PC-3 (cell line): ENCODE data around the gene VPS37B. TPM values are rescaled to one million over a fixed set of nuclear protein-coding genes. Genes with fewer than 3 reads are reported as not detected.

ENCODE experiments used
- ATAC-seq: fragments of 200-7000 bp; cut with Tn5 transposase; 2 replicates; pipeline ENCODE4 v1.9.1; 2020; ENCODE audit warnings: mild to moderate bottlenecking, moderate library complexity
- BruUV-seq: library from RNA; stranded (reverse); fragments of 400-500 nt; replicated peaks from 2 replicates; lab custom pipeline; 2021; lab: Mats Ljungman, UMichigan
- CTCF ChIA-PET: fragments of 300-600 bp; sonication (Branson Sonifier 250); formaldehyde crosslinking; loops from one replicate; lab custom pipeline; 2022; ENCODE audit warnings: antibody characterized with exemption; lab: Charles Lee
- POLR2A ChIA-PET: fragments of 300-600 bp; sonication (Branson Sonifier 250); formaldehyde crosslinking; loops from one replicate; lab custom pipeline; 2022; ENCODE audit warnings: antibody characterized with exemption; ENCODE audit not compliant: unreplicated experiment; lab: Charles Lee
- DNase-seq: peaks from one replicate; pipeline ENCODE4 v3.0.0-alpha.2; 2015
- H2AFZ ChIP-seq: fragments of 300-600 bp; sonication (generic); 2 replicates; pipeline ENCODE4 v1.6.0; 2016; ENCODE audit warnings: antibody characterized with exemption, low read length
- H3F3A ChIP-seq: fragments of 300-600 bp; sonication (generic); one replicate; pipeline ENCODE4 v1.6.0; 2017; ENCODE audit warnings: antibody characterized with exemption, low read length, control low read depth, mild to moderate bottlenecking; ENCODE audit not compliant: unreplicated experiment
- H3K27ac ChIP-seq: fragments of 300-600 bp; sonication (generic); 2 replicates; pipeline ENCODE4 v1.5.1; 2016; ENCODE audit warnings: mild to moderate bottlenecking, low read length
- H3K27me3 ChIP-seq: fragments of 300-600 bp; sonication (generic); 2 replicates; pipeline ENCODE4 v1.6.1; 2016; ENCODE audit warnings: low read length, mixed read lengths
- H3K36me3 ChIP-seq: fragments of 300-600 bp; sonication (generic); 2 replicates; pipeline ENCODE4 v1.6.1; 2016; ENCODE audit warnings: low read depth, mixed run types, low read length, mixed read lengths
- H3K4me1 ChIP-seq: fragments of 300-600 bp; sonication (generic); 2 replicates; pipeline ENCODE4 v1.5.1; 2016; ENCODE audit warnings: low read length; ENCODE audit not compliant: insufficient read depth
- H3K4me2 ChIP-seq: fragments of 300-600 bp; sonication (generic); 2 replicates; pipeline ENCODE4 v1.6.0; 2016; ENCODE audit warnings: low read length
- H3K4me3 ChIP-seq: fragments of 300-600 bp; sonication (generic); 2 replicates; pipeline ENCODE4 v1.5.1; 2016; ENCODE audit warnings: mild to moderate bottlenecking, low read length, mixed read lengths
- H3K79me2 ChIP-seq: fragments of 300-600 bp; sonication (generic); 2 replicates; pipeline ENCODE4 v1.6.1; 2017; ENCODE audit warnings: low read length, mixed read lengths
- H3K9ac ChIP-seq: fragments of 300-600 bp; sonication (generic); 2 replicates; pipeline ENCODE4 v1.6.0; 2016; ENCODE audit warnings: mild to moderate bottlenecking, low read length
- H3K9me2 ChIP-seq: fragments of 300-600 bp; sonication (generic); replicated peaks from 2 replicates; pipeline ENCODE4 v1.6.1; 2016; ENCODE audit warnings: mixed run types, low read length, mixed read lengths
- H3K9me3 ChIP-seq: fragments of 300-600 bp; sonication (generic); 2 replicates; pipeline ENCODE4 v1.6.1; 2016; ENCODE audit warnings: low read length, mixed read lengths
- H4K20me1 ChIP-seq: fragments of 300-600 bp; sonication (generic); 2 replicates; pipeline ENCODE4 v1.6.1; 2016; ENCODE audit warnings: low read length, mixed read lengths
- EZH2 ChIP-seq: fragments of 300-600 bp; sonication (generic); IDR thresholded peaks from one replicate; pipeline ENCODE4 v1.6.1; 2017; ENCODE audit warnings: antibody characterized with exemption, mild to moderate bottlenecking, low read length; ENCODE audit not compliant: unreplicated experiment
- EZH2phosphoT487 ChIP-seq: fragments of 300-600 bp; sonication (generic); IDR thresholded peaks from 2 replicates; pipeline ENCODE4 v1.6.1; 2018; ENCODE audit warnings: mild to moderate bottlenecking, antibody characterized with exemption, low read length, borderline replicate concordance
- intact Hi-C: fragments of 100-400 bp; cut with micrococcal nuclease; formaldehyde crosslinking; loops from 2 replicates; pipeline ENCODE4 v1.9.0; 2023
- total RNA-seq: library from RNA; depleted of rRNA; stranded (reverse); fragments of >200 nt; gene quantifications from 2 replicates; pipeline ENCODE4 v1.2.3, GENCODE V29; 2014
- TF ChIP-seq, protein P1 (sequence below): fragments of 300-600 bp; sonication (generic); conservative IDR thresholded peaks from 2 replicates; pipeline ENCODE4 v1.5.1; 2017; ENCODE audit warnings: antibody characterized with exemption, low read depth, mild to moderate bottlenecking, low read length

Gene VPS37B
- total RNA-seq, 1 experiment from 2014 or later: 74.3 TPM

DNA sequence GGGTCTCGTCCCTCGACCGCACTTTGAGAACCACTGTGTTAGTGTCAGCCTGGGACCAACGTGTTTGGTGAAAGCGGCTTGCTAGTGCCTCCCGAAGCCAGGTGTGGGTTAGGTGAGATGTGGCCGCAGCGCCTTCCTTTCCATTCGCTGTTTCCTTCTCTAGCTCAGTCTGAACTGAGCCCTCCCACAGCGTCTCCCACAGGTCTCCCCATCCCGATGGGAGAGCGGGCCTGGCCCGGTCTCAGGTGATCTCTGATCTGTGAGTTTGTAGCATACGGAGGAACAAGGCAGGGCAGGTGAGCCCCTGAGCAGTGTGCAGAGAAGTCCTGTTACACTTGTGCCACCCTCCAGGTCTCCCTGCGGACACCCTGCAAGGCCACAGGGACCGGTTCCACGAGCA lies 41.4 kb downstream of the VPS37B start:
- POLR2A ChIA-PET: no interaction called here

DNA sequence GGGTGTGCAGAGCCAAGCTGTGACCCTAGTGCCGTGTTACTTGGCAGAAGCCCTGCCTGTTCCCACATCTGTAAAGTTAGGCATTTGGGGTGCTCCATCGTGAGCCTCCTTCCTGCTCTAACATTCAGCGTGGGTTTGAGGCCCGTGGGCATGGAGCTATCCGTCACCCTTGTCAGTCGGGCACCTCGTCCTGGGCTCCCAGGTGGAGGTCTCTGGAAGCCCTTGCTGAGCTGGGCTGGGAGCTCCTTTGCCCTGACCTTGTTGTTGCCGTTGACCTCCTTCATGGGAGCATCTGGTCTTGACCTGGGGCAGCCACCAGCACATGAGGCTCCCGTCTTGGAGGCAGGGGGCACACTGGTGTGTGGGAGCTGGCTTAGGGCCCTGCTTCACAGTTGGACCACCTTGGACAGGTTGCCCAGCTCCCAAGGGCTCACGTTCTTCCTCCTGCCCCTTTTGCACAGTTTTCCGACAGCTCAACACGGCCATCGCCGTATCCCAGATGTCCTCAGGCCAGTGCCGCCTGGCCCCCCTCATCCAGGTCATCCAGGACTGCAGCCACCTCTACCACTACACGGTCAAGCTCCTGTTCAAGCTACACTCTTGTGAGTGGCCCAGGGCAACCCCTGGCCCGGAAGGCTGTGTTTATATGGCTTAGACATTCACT lies 42.2 kb downstream of the VPS37B start:
- ATAC-seq (no peak), DNase-seq (no peak)
- H3K4me3 ChIP-seq: no peak overlapping the region
- POLR2A ChIA-PET: no interaction called here
- intact Hi-C loops: no loop called here
- TF ChIP-seq, protein P1, sequence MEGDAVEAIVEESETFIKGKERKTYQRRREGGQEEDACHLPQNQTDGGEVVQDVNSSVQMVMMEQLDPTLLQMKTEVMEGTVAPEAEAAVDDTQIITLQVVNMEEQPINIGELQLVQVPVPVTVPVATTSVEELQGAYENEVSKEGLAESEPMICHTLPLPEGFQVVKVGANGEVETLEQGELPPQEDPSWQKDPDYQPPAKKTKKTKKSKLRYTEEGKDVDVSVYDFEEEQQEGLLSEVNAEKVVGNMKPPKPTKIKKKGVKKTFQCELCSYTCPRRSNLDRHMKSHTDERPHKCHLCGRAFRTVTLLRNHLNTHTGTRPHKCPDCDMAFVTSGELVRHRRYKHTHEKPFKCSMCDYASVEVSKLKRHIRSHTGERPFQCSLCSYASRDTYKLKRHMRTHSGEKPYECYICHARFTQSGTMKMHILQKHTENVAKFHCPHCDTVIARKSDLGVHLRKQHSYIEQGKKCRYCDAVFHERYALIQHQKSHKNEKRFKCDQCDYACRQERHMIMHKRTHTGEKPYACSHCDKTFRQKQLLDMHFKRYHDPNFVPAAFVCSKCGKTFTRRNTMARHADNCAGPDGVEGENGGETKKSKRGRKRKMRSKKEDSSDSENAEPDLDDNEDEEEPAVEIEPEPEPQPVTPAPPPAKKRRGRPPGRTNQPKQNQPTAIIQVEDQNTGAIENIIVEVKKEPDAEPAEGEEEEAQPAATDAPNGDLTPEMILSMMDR: no peak
- no peak for TF ChIP-seq EZH2
- no peak for TF ChIP-seq EZH2phosphoT487
- H3K36me3 ChIP-seq: no peaks in the 10 kb centered on the region
- H3K9me2 ChIP-seq: no peaks in the 10 kb centered on the region
- no peaks in the 10 kb centered on the region for H3K79me2 ChIP-seq
- H2AFZ ChIP-seq: no peak overlapping the region
- no peaks in the 10 kb centered on the region for H3K9me3 ChIP-seq
- H3K4me2 ChIP-seq: no peak overlapping the region
- H3K27ac ChIP-seq: no peak overlapping the region
- BruUV-seq: no TSS peak
- no peaks in the 10 kb centered on the region for H3F3A ChIP-seq
- no peaks in the 10 kb centered on the region for H3K27me3 ChIP-seq
- peaks cover 15% of the 10 kb centered on the region for H3K4me1 ChIP-seq
- H3K9ac ChIP-seq: no peak overlapping the region
- CTCF ChIA-PET: no interaction called here
- no peaks in the 10 kb centered on the region for H4K20me1 ChIP-seq

More for the DNA sequence above, 41.4 kb downstream of the VPS37B start:
- Histone ChIP-seq H2AFZ (no peak overlapping the region), H4K20me1 (no peaks in the 10 kb centered on the region), H3K27me3 (no peaks in the 10 kb centered on the region), H3K27ac (no peak overlapping the region), H3K9me3 (no peaks in the 10 kb centered on the region), H3K79me2 (no peaks in the 10 kb centered on the region), H3K4me3 (no peak overlapping the region), H3K4me2 (no peak overlapping the region), H3K36me3 (no peaks in the 10 kb centered on the region), H3F3A (no peaks in the 10 kb centered on the region), H3K9me2 (no peaks in the 10 kb centered on the region), H3K9ac (no peak overlapping the region), H3K4me1 (peaks cover 15% of the 10 kb centered on the region)
- intact Hi-C loops: no loop called here
- DNase-seq (no peak), ATAC-seq (no peak)
- no peak for TF ChIP-seq EZH2phosphoT487
- TF ChIP-seq, protein P1: no peak
- no peak for TF ChIP-seq EZH2
- no TSS peak for BruUV-seq
- CTCF ChIA-PET: no interaction called here
